CD4-positive, alpha-beta memory T cell (primary cell): ENCODE results near the gene SSBP4. TPM values are rescaled to one million over a fixed set of nuclear protein-coding genes. Genes with fewer than 3 reads are reported as not detected.

Source experiments
- CTCF ChIA-PET: fragments of 350-600 bp; sonication (Branson Sonifier 250); formaldehyde crosslinking; loops from one replicate; lab custom pipeline; 2021; ENCODE audit warnings: inconsistent platforms; ENCODE audit not compliant: partially characterized antibody; lab: Charles Lee
- POLR2A ChIA-PET: fragments of 350-600 bp; sonication (Branson Sonifier 250); formaldehyde crosslinking; loops from one replicate; lab custom pipeline; 2021; ENCODE audit not compliant: partially characterized antibody; lab: Charles Lee
- DNase-seq, 5 donors: peaks; one replicate each; pipeline versions ENCODE4 v3.0.0 to v3.0.0-alpha.2; 2020 to 2022; ENCODE audit warnings: mixed read lengths in 1 of 5
- H3K27ac ChIP-seq: one replicate; pipeline ENCODE4 v1.7.0; 2013; ENCODE audit warnings: low read depth, low read length
- H3K27me3 ChIP-seq: 2 replicates; pipeline ENCODE4 v1.7.0; 2013; ENCODE audit warnings: mild to moderate bottlenecking, low read length, moderate library complexity; ENCODE audit not compliant: insufficient read depth
- H3K36me3 ChIP-seq: 2 replicates; pipeline ENCODE4 v1.7.0; 2013; ENCODE audit warnings: mild to moderate bottlenecking, low read length, moderate library complexity; ENCODE audit not compliant: insufficient read depth
- H3K4me1 ChIP-seq: 2 replicates; pipeline ENCODE4 v1.7.0; 2013; ENCODE audit warnings: mild to moderate bottlenecking, low read length, moderate library complexity; ENCODE audit not compliant: insufficient read depth
- H3K4me3 ChIP-seq, 2 donors: one replicate each; pipeline ENCODE4 v1.7.0; 2013; ENCODE audit warnings: low read length in 2 of 2, mild to moderate bottlenecking in 1 of 2
- H3K9me3 ChIP-seq, 2 donors: one replicate each; pipeline ENCODE4 v1.7.0; 2013; ENCODE audit warnings: low read length in 2 of 2, control low read depth in 1 of 2; ENCODE audit not compliant: control insufficient read depth in 1 of 2
- H3K27ac Mint-ChIP-seq, 7 donors: one replicate each; pipeline ENCODE4 v1.8.0; 2020 to 2021; ENCODE audit warnings: mixed read lengths in 7 of 7, mild to moderate bottlenecking in 6 of 7, inconsistent platforms in 3 of 7, moderate library complexity in 3 of 7
- H3K27me3 Mint-ChIP-seq, 2 donors: one replicate each; pipeline ENCODE4 v1.8.0; 2020 to 2021; ENCODE audit warnings: mixed read lengths in 2 of 2
- H3K36me3 Mint-ChIP-seq, 2 donors: one replicate each; pipeline ENCODE4 v1.8.0; 2020 to 2021; ENCODE audit warnings: mixed read lengths in 2 of 2, inconsistent platforms in 1 of 2, mild to moderate bottlenecking in 1 of 2
- H3K4me1 Mint-ChIP-seq, 4 donors: one replicate each; pipeline ENCODE4 v1.8.0; 2020 to 2021; ENCODE audit warnings: mixed read lengths in 4 of 4, mild to moderate bottlenecking in 1 of 4
- H3K4me3 Mint-ChIP-seq, 8 donors: one replicate each; pipeline ENCODE4 v1.8.0; 2020 to 2021; ENCODE audit warnings: mixed read lengths in 8 of 8, mild to moderate bottlenecking in 7 of 8, moderate library complexity in 6 of 8, inconsistent platforms in 3 of 8
- H3K9me3 Mint-ChIP-seq, 8 donors: one replicate each; pipeline ENCODE4 v1.8.0; 2020 to 2021; ENCODE audit warnings: mixed read lengths in 8 of 8, mild to moderate bottlenecking in 5 of 8, inconsistent platforms in 3 of 8, moderate library complexity in 1 of 8
- intact Hi-C: fragments of 100-400 bp; cut with micrococcal nuclease; formaldehyde crosslinking; loops from one replicate; pipeline ENCODE4 v1.15.1; 2023
- polyA plus RNA-seq, 2 donors: library from polyadenylated mRNA; unstranded; fragments of 300-500 nt; fragmentation: Illumina TruSeq; gene quantifications; one replicate each; pipeline ENCODE4 v1.2.3, GENCODE V29; 2021
- total RNA-seq, 2 experiments: library from RNA; stranded (reverse); gene quantifications; one replicate each; pipeline ENCODE4 v1.2.3, GENCODE V29; 2021

The SSBP4 gene
- total and polyA plus RNA-seq, 4 experiments from 2014 or later = 71.3 to 108 (median 77.4) TPM

- Mint-ChIP-seq H3K27me3 (no peaks in the 10 kb centered on the region), H3K4me3 (peak overlapping the region in 3 of 8 donors; percentile 43 to 85 (median 59)), H3K27ac (peak overlapping the region in 5 of 7 donors; percentile 64 to 97 (median 77)), H3K4me1 (peaks cover 38 to 82% (median 61%) of the 10 kb centered on the region in 4 donors), H3K36me3 (peaks cover 0 to 9% of the 10 kb centered on the region in 2 donors), H3K9me3 (no peaks in the 10 kb centered on the region)
- peak in 1 of 5 donors; percentile 49 for DNase-seq
- Histone ChIP-seq H3K27ac (no peak overlapping the region), H3K27me3 (no peaks in the 10 kb centered on the region), H3K4me3 (no peak overlapping the region), H3K9me3 (no peaks in the 10 kb centered on the region), H3K36me3 (no peaks in the 10 kb centered on the region), H3K4me1 (peaks cover 87% of the 10 kb centered on the region)
- ChIA-PET CTCF (interaction anchor here (0.8 to 1.0 kb wide), 3 partner anchors 13 to 422 kb away, joined by 3 to 5 read pairs (median 3); no protein-coding TSS in a partner anchor), POLR2A (interaction anchor here (0.7 to 1.5 kb wide), 6 partner anchors 8 to 494 kb away, joined by 3 to 5 read pairs (median 4); partner anchors contain the start of genes COPE and DDX49)
- intact Hi-C loops = no loop called here
Observed at GRCh38 chr19:18424890-18425514, 5.8 kb downstream of the SSBP4 start.

- no peaks in the 10 kb centered on the region for H3K9me3 Mint-ChIP-seq
- Histone ChIP-seq H3K36me3 (no peaks in the 10 kb centered on the region), H3K27me3 (no peaks in the 10 kb centered on the region), H3K27ac (no peak overlapping the region), H3K4me3 (no peak overlapping the region), H3K4me1 (peaks cover 91% of the 10 kb centered on the region), H3K9me3 (no peaks in the 10 kb centered on the region)
- peak overlapping the region; percentile 83 to 94 (median 91) for H3K27ac Mint-ChIP-seq
- ChIA-PET POLR2A (interaction anchor here (0.7 to 1.5 kb wide), 6 partner anchors 9 to 493 kb away, joined by 3 to 5 read pairs (median 4); partner anchors contain the start of genes COPE and DDX49), CTCF (interaction anchor here (0.6 to 1.0 kb wide), 4 partner anchors 14 to 421 kb away, joined by 3 to 5 read pairs (median 4); no protein-coding TSS in a partner anchor)
- no peaks in the 10 kb centered on the region for H3K27me3 Mint-ChIP-seq
- intact Hi-C loops = no loop called here
- peak overlapping the region in 7 of 8 donors; percentile 17 to 85 (median 51) for H3K4me3 Mint-ChIP-seq
- H3K4me1 Mint-ChIP-seq = peaks cover 36 to 80% (median 58%) of the 10 kb centered on the region in 4 donors
- peak in 1 of 5 donors; percentile 51 for DNase-seq
- H3K36me3 Mint-ChIP-seq = peaks cover 0 to 7% of the 10 kb centered on the region in 2 donors
Observed at GRCh38 chr19:18425515-18426415, 6.6 kb downstream of the SSBP4 start.

DNA sequence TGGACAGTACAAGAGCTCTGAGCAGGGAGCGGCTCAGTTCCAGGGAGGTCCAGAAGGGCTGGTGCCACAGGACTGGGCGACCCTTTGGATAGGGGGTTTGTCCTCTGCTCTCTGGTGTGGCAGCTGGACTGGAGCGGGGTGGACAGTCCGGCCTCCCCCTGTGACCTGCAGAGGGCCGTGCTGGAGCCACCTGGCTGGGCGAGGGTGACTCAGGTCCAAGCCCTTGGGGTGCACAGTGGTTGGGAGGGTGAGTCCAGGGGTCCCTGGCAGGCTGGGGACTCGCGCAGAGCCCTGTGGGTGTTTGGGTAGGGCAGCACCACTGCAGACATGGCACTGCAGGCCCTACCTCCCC is 7.2 kb downstream of the SSBP4 start:
- Mint-ChIP-seq H3K27ac (peak overlapping the region in 3 of 7 donors; percentile 63 to 94 (median 85)), H3K9me3 (no peaks in the 10 kb centered on the region), H3K4me3 (no peak overlapping the region), H3K4me1 (peaks cover 31 to 74% (median 51%) of the 10 kb centered on the region in 4 donors), H3K27me3 (no peaks in the 10 kb centered on the region), H3K36me3 (peaks cover 0 to 7% of the 10 kb centered on the region in 2 donors)
- Histone ChIP-seq H3K4me1 (peaks cover 86% of the 10 kb centered on the region), H3K27me3 (no peaks in the 10 kb centered on the region), H3K4me3 (no peak overlapping the region), H3K36me3 (no peaks in the 10 kb centered on the region), H3K9me3 (no peaks in the 10 kb centered on the region), H3K27ac (no peak overlapping the region)
- ChIA-PET POLR2A (interaction anchor here (0.8 kb wide), 1 partner anchor 8 kb away, joined by 3 read pairs; no protein-coding TSS in a partner anchor), CTCF (no interaction called here)
- no peak for DNase-seq
- intact Hi-C loops = no loop called here

GRCh38 chr19:18427080-18427742 is 8.0 kb downstream of the SSBP4 start:
- H3K4me3 Mint-ChIP-seq = peak overlapping the region in 1 of 8 donors; percentile 42

DNA sequence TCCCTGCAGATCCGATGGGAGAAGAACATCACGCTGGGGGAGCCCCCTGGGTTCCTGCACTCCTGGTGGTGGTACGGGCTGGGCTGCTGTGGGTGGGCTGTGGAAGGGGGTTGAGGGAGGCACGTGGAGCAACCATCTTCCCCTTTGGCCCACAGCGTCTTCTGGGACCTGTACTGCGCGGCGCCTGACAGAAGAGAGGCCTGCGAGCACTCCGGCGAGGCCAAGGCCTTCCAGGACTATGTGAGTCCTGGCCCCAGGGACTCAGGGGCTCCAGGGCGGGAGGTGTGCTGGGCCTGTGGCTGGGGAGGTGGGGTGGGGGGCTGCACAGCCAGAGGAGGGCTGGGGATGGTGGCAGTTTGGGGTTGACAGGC is 8.5 kb downstream of the SSBP4 start:
- Mint-ChIP-seq H3K27me3 (no peaks in the 10 kb centered on the region), H3K9me3 (no peaks in the 10 kb centered on the region), H3K4me1 (peaks cover 23 to 61% (median 42%) of the 10 kb centered on the region in 4 donors), H3K27ac (peak overlapping the region in 6 of 7 donors; percentile 52 to 87 (median 76)), H3K4me3 (no peak overlapping the region), H3K36me3 (peaks cover 0 to 7% of the 10 kb centered on the region in 2 donors)
- ChIA-PET CTCF (interaction anchor here (1.1 to 1.5 kb wide), 2 partner anchors 13 to 34 kb away, joined by 3 to 5 read pairs; no protein-coding TSS in a partner anchor), POLR2A (interaction anchor here (1.3 to 14.5 kb wide), 4 partner anchors 10 to 147 kb away, joined by 3 to 238 read pairs (median 12); partner anchors contain the start of genes ISYNA1, JUND, KXD1 and SSBP4)
- Histone ChIP-seq H3K9me3 (no peaks in the 10 kb centered on the region), H3K4me3 (no peak overlapping the region), H3K4me1 (peaks cover 75% of the 10 kb centered on the region), H3K27me3 (no peaks in the 10 kb centered on the region), H3K27ac (no peak overlapping the region), H3K36me3 (no peaks in the 10 kb centered on the region)
- intact Hi-C loops = no loop called here
- DNase-seq = no peak

More at GRCh38 chr19:18427080-18427742, 8.0 kb downstream of the SSBP4 start:
- H3K36me3 Mint-ChIP-seq = peaks cover 0 to 7% of the 10 kb centered on the region in 2 donors
- intact Hi-C loops = no loop called here
- H3K4me1 Mint-ChIP-seq = peaks cover 25 to 66% (median 46%) of the 10 kb centered on the region in 4 donors
- no peaks in the 10 kb centered on the region for H3K36me3 ChIP-seq
- no peak overlapping the region for H3K4me3 ChIP-seq
- H3K9me3 Mint-ChIP-seq = no peaks in the 10 kb centered on the region
- CTCF ChIA-PET = interaction anchor here (1.1 kb wide), 1 partner anchor 14 kb away, joined by 3 read pairs; no protein-coding TSS in a partner anchor
- H3K9me3 ChIP-seq = no peaks in the 10 kb centered on the region
- POLR2A ChIA-PET = interaction anchor here (0.8 to 14.5 kb wide), 5 partner anchors 9 to 147 kb away, joined by 3 to 238 read pairs (median 7); partner anchors contain the start of genes ISYNA1, JUND, KXD1 and SSBP4
- H3K27me3 Mint-ChIP-seq = no peaks in the 10 kb centered on the region
- no peak overlapping the region for H3K27ac ChIP-seq
- H3K4me1 ChIP-seq = peaks cover 78% of the 10 kb centered on the region
- DNase-seq = no peak
- no peaks in the 10 kb centered on the region for H3K27me3 ChIP-seq
- peak overlapping the region; percentile 63 to 88 (median 76) for H3K27ac Mint-ChIP-seq

- H3K27me3 ChIP-seq = no peaks in the 10 kb centered on the region
- CTCF ChIA-PET = interaction anchor here (1.0 to 1.5 kb wide), 3 partner anchors 12 to 34 kb away, joined by 3 to 5 read pairs (median 3); no protein-coding TSS in a partner anchor
- no peaks in the 10 kb centered on the region for H3K9me3 ChIP-seq
- POLR2A ChIA-PET = interaction anchor here (1.0 to 14.5 kb wide), 9 partner anchors 9 to 148 kb away, joined by 3 to 238 read pairs (median 5); partner anchors contain the start of genes ELL, ISYNA1, JUND and KXD1
- peaks cover 0 to 3% of the 10 kb centered on the region in 2 donors for H3K36me3 Mint-ChIP-seq
- no peaks in the 10 kb centered on the region for H3K36me3 ChIP-seq
- no peak for DNase-seq
- no peaks in the 10 kb centered on the region for H3K27me3 Mint-ChIP-seq
- peaks cover 18 to 55% (median 37%) of the 10 kb centered on the region in 4 donors for H3K4me1 Mint-ChIP-seq
- peaks cover 75% of the 10 kb centered on the region for H3K4me1 ChIP-seq
- peak overlapping the region; percentile 61 to 92 (median 87) for H3K27ac Mint-ChIP-seq
- intact Hi-C loops = no loop called here
- H3K9me3 Mint-ChIP-seq = no peaks in the 10 kb centered on the region
- H3K27ac ChIP-seq = peak overlapping the region; percentile 87
- H3K4me3 ChIP-seq = peak overlapping the region in 1 of 2 donors; percentile 49
- H3K4me3 Mint-ChIP-seq = peak overlapping the region in 6 of 8 donors; percentile 21 to 60 (median 35)
Observed at GRCh38 chr19:18428173-18428786, 9.1 kb downstream of the SSBP4 start.
